GM19099 (cell line): ENCODE results near the gene EBNA1BP2.

Source experiments
- POLR2A ChIP-seq: IDR thresholded peaks from 3 replicates; pipeline ENCODE4 v1.6.1; 2011; ENCODE audit warnings: low read depth; ENCODE audit not compliant: insufficient read length; ENCODE audit errors: extremely low read depth

The EBNA1BP2 gene

DNA sequence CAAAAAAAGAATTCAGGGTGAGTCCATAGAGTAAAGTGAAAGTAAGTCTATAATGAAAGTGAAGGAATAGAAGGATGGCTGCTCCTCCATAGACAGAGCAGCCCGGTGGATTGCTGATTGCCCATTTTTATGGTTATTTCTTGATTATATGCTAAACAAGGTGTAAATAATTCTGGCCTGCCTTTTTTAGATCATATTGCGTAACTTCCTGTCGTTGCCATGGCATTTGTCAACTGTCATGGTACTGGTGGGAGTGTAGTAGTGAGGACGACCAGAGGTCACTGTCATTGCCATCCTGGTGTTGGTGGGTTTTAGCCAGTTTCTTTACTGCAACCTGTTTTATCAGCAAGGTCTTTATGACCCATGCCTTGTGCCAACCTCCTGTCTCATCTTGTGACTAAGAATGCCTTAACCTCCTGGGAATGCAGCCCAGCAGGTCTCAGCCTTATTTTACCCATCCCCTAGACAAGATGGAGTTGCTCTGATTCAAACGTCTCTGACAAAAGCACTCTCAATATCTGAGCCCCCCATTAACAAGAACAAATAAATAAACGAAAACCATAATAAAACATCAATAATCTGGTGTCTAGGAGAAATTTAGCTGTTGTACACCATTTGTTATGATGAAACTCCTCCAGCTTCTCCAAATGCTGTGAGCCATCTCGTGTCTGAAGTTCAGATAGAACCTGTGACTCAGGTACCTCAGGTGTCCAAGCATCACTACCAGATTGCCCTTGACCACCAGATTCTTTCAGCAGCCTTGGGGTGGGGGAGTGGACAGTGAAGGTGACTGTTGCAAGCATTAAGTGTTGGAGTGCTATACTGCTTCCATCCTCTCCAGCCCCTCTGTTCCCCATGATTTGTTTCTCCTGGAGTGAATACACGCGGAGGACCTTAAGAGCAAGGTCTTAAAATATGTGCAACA, 36.0 kb downstream of the EBNA1BP2 start:
- TF ChIP-seq POLR2A = no peak

DNA sequence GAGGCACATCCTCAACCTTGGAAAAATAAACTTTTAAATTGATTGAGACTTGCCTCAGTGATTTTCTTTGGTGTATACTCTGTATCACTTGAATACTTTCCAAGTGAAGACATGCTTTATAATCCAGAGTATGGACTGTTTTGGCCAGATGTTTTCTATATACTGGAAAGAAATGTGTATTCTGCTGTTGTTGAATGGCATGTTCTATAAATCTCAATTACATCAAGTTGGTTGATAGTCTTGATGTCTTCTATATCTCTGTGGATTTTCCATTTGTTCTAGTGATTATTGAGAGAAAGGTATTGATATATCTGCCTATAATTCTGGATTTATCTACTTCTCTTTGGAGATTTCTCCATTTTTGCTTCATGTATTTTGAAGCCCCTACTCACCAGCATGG, 37.5 kb downstream of the EBNA1BP2 start:
- no peak for TF ChIP-seq POLR2A

DNA sequence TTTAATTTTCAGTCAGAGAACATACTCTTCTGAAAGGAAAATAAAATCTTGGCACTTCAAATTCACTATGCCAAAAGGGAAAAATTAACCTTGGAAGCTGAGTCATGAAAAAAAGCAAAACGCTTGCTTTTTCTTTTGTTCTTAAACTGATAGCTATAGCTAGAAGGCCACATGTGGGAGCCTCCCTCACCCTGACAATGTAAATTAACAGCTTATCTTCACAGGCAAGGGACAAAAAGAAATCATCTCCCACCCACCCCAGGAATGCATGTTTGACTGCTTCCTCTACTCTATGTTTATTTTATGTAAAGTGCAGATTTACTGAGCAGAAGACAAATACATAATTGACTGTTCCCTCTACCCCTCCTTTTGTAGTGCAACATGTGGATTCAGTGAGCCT, 38.0 kb downstream of the EBNA1BP2 start:
- TF ChIP-seq POLR2A = no peak

DNA sequence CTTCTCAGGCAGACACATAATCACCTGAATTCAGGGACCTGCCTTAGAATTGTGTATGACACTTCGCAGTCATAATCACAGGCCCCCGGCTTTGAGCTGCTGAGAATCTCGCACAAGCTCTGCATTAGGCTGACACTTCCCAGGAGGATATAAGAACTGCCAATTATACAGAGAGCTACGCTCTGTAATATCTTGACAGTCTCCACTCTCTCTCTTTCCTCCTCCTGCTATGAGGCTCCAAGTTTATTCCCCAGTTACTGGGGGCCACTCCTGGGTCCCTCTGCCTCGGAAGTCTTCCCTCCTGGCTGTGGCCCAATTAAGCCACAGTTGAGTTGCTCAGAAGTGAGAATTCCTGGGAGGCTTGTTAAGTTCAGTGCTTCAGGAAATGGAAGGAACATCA, 42.7 kb downstream of the EBNA1BP2 start:
- TF ChIP-seq POLR2A = no peak

DNA sequence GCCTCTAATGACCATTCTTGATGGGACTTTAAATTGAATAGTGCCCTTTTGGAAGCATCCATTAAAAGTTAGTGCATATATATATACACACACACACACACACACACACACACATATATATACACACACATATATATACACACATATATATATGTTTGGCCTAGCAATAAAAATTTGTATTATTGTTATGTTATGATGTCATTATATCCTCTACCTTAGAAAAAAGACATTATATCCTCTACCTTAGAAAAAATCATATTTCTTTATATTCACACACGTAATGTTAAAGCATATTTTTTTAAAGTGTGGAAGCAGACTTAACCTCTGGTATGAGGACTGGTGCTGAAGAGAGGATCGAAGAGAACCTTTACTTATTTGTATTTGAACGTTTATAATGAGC, 43.3 kb downstream of the EBNA1BP2 start:
- TF ChIP-seq POLR2A = no peak

DNA sequence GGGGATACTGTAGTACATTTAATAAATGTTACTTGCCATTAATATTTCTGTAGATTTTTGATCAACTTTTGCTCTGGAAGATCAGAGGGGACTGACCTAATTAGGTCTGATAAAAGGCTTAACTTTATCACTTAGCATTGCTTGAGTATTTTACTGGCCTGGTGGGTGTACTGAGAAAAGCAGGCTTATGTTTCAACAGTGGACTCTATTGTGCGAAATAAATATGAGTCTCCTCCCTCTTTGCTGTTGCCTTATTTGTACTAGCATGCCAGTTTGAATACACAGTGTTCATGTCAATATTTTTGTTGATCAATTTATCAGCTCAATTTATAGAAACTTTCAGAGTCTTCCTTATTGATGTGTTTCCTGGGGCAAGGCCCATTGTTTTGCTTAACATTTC, 49.1 kb downstream of the EBNA1BP2 start:
- TF ChIP-seq POLR2A = no peak

DNA sequence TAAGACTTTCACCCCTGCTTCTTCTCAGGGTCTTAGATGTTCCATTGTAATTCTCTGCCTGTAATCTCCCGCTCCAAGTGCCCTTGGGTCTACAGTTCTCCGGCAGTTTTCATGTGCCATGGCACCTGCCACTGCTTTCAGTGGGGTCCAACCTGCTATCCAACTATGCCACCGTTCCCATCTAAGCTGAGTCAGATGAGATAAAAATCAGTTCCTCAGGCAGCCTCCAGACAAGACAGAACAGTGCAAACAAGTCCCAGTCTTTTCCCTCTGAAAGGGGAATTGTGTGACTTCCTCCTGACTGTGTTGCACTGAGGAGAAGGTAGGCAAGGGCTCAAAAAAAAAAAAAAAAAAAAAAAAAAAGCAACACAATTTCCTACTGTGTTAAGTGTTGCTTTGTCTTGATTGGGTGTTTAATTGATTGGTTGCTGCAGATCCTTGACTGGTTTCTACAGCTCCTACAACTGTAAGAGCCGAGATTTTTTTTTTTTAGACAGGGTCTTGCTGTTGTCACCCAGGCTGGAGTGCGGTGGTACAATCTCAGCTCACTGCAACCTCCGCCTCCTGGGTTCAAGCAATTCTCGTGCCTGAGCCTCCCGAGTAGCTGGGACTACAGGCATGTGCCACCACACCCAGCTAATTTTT, 50.7 kb downstream of the EBNA1BP2 start:
- TF ChIP-seq POLR2A = no peak
